GM12865 (cell line): ENCODE results near the gene PLPPR3.

Source experiments
- DNase-seq: peaks from one replicate; pipeline ENCODE4 v3.0.0; 2010; ENCODE audit warnings: low read depth
- H3K4me3 ChIP-seq: 2 replicates; pipeline ENCODE4 v1.5.1; 2011; ENCODE audit warnings: mild to moderate bottlenecking, low read depth, low read length, control low read depth
- TF ChIP-seq, protein P1 (sequence below): IDR thresholded peaks from 2 replicates; pipeline ENCODE4 v1.5.1; 2011; ENCODE audit warnings: low read length, control low read depth, low read depth, inconsistent platforms; ENCODE audit not compliant: insufficient read depth; ENCODE audit errors: missing control alignments

Gene PLPPR3

DNA sequence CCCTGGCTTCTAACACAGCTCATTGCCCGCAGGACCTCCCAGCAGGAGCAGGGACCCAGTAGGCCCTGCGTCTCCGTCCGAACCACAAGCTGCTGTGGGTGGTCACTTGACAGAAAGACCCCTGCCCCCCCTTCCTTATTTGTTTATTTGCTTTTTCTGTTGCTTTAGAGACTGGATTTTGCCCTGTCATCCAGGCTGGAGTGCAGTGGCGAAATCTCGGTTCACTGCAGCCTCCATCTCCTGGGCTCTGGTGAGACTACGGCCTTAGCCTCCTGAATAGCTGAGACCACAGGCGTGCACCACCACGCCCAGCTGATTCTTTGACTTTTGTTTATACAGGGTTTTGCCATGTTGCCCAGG lies 32.1 kb downstream of the PLPPR3 start:
- H3K4me3 ChIP-seq, result no peak overlapping the region
- TF ChIP-seq, protein P1, sequence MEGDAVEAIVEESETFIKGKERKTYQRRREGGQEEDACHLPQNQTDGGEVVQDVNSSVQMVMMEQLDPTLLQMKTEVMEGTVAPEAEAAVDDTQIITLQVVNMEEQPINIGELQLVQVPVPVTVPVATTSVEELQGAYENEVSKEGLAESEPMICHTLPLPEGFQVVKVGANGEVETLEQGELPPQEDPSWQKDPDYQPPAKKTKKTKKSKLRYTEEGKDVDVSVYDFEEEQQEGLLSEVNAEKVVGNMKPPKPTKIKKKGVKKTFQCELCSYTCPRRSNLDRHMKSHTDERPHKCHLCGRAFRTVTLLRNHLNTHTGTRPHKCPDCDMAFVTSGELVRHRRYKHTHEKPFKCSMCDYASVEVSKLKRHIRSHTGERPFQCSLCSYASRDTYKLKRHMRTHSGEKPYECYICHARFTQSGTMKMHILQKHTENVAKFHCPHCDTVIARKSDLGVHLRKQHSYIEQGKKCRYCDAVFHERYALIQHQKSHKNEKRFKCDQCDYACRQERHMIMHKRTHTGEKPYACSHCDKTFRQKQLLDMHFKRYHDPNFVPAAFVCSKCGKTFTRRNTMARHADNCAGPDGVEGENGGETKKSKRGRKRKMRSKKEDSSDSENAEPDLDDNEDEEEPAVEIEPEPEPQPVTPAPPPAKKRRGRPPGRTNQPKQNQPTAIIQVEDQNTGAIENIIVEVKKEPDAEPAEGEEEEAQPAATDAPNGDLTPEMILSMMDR, result no peak
- no peak for DNase-seq

GRCh38 chr19:788983-789700 lies 32.6 kb downstream of the PLPPR3 start:
- no peak for DNase-seq
- H3K4me3 ChIP-seq, result no peak overlapping the region
- TF ChIP-seq, protein P1, result no peak

GRCh38 chr19:788686-788982 lies 33.1 kb downstream of the PLPPR3 start:
- TF ChIP-seq, protein P1, result no peak
- no peak overlapping the region for H3K4me3 ChIP-seq
- no peak for DNase-seq

- no peak for DNase-seq
- TF ChIP-seq, protein P1, result no peak
- no peak overlapping the region for H3K4me3 ChIP-seq
These were observed 34.2 kb downstream of the PLPPR3 start for GRCh38 chr19:787536-787935.

DNA sequence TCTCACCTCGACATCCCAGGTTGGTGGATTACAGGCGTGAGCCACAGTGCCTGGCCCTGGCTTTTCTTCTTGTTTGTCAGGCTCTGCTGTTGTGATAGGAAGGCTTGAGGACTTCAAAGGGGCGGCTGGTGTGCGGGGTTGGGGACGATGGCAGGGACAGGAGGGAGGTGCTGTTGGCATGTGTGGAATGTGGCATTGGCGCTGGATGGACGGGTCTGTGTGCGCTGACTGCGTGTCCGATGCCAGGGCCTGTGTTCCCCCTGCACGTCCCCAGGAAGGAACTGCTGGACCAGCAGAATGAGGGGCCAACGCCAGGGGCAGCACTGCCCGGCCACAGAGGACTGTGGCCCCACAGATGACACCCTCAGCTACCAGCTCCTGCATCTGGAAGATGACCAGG lies 37.2 kb downstream of the PLPPR3 start:
- no peak overlapping the region for H3K4me3 ChIP-seq
- no peak for DNase-seq
- TF ChIP-seq, protein P1, result no peak

GRCh38 chr19:782878-783668 lies 38.7 kb downstream of the PLPPR3 start:
- no peak overlapping the region for H3K4me3 ChIP-seq
- TF ChIP-seq, protein P1, result no peak
- DNase-seq, result no peak
